ENCODE measurements around the gene DSTYK. TPM values are rescaled to one million over a fixed set of nuclear protein-coding genes. Genes with fewer than 3 reads are reported as not detected.

The DSTYK gene
- total RNA-seq, 1 donor from 2014 or later, result 9.6 TPM

DNA sequence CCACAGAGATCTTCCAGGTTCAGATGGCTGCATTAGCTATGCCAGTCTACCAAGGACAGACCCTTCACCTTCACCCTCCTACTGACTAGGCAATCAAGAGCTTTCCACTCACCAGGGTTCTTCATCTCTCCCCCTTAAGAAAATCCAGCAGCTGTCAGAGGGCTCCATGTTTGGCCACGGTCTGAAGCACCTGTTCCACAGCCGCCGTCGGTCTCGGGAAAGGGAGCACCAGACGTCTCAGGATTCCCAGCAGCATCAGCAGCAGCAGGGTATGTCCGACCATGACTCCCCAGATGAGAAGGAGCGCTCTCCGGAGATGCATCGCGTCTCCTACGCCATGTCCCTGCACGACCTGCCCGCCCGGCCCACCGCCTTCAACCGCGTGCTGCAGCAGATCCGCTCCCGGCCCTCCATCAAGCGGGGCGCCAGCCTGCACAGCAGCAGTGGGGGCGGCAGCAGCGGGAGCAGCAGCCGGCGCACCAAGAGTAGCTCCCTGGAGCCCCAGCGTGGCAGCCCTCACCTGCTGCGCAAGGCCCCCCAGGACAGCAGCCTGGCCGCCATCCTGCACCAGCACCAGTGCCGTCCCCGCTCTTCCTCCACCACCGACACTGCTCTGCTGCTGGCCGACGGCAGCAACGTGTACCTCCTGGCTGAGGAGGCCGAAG lies 30.0 kb upstream of the DSTYK start:
- TF ChIP-seq, protein P1, sequence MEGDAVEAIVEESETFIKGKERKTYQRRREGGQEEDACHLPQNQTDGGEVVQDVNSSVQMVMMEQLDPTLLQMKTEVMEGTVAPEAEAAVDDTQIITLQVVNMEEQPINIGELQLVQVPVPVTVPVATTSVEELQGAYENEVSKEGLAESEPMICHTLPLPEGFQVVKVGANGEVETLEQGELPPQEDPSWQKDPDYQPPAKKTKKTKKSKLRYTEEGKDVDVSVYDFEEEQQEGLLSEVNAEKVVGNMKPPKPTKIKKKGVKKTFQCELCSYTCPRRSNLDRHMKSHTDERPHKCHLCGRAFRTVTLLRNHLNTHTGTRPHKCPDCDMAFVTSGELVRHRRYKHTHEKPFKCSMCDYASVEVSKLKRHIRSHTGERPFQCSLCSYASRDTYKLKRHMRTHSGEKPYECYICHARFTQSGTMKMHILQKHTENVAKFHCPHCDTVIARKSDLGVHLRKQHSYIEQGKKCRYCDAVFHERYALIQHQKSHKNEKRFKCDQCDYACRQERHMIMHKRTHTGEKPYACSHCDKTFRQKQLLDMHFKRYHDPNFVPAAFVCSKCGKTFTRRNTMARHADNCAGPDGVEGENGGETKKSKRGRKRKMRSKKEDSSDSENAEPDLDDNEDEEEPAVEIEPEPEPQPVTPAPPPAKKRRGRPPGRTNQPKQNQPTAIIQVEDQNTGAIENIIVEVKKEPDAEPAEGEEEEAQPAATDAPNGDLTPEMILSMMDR (IDR thresholded peaks at IDR 0.05), result no peak
- Mint-ChIP-seq H3K9me3 (no peaks in the 10 kb centered on the region), H3K36me3 (ENCODE audit: low read depth) (no peaks in the 10 kb centered on the region), H3K4me3 (no peak overlapping the region), H3K4me1 (peaks cover 14% of the 10 kb centered on the region), H3K27me3 (peaks cover 4% of the 10 kb centered on the region), H3K27ac (no peak overlapping the region)
- ATAC-seq (ENCODE audit: low read depth), result no peak
- POLR2A ChIA-PET, result no interaction called here
- intact Hi-C loops (cut with micrococcal nuclease), result no loop called here
- DNase-seq, result no peak
- CTCF ChIA-PET, result no interaction called here

DNA sequence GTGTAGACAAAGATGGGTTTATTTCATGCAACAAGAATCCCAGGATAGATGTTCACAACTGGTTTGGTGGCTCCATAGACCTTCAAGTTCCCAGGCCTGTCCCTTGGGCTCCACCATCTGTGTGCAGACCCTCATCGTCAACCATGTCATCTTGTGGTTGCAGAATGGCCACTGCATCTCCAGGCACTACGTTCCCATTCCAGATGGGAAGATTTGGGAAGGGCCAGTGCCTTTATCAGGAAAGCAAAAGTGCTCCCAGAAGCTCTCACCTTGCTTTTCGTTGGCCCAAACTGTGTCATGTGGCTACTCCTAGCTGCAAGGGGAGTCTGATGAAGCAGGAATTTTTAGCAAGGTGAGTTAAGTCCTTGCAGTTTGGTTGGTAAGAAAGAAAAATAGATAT lies 29.1 kb upstream of the DSTYK start:
- Mint-ChIP-seq H3K27me3 (peaks cover 4% of the 10 kb centered on the region), H3K4me3 (no peak overlapping the region), H3K36me3 (ENCODE audit: low read depth) (no peaks in the 10 kb centered on the region), H3K9me3 (no peaks in the 10 kb centered on the region), H3K27ac (no peak overlapping the region), H3K4me1 (peaks cover 14% of the 10 kb centered on the region)
- ATAC-seq (ENCODE audit: low read depth) (no peak), DNase-seq (no peak)
- ChIA-PET CTCF (no interaction called here), POLR2A (no interaction called here)
- intact Hi-C loops (cut with micrococcal nuclease), result no loop called here
- TF ChIP-seq, protein P1 (IDR thresholded peaks at IDR 0.05), result no peak

DNA sequence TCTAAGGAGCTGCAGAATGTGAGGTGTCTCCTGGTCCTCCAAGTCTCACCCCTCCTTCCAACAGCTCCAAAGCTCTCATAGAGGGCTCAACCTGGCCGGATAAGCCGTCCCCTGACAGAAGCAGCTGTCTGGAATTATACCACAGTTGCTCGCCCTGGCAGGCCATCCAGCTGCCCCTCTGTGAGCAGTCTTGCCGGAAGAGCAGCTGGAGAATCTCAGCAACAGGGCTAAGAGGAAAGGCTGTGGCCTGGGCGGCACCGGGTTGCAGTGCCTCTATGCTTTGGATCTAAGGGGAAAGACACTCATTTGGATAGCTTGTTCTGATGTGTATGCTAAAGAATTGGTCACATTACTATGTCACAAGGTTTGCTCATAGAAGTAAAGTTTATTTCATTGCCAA lies 28.6 kb upstream of the DSTYK start:
- H3K27ac Mint-ChIP-seq, result no peak overlapping the region
- no peak for ATAC-seq (ENCODE audit: low read depth)
- ChIA-PET CTCF (no interaction called here), POLR2A (no interaction called here)
- TF ChIP-seq, protein P1 (IDR thresholded peaks at IDR 0.05), result no peak
- peaks cover 4% of the 10 kb centered on the region for H3K27me3 Mint-ChIP-seq
- no peaks in the 10 kb centered on the region for H3K9me3 Mint-ChIP-seq
- no peak for DNase-seq
- intact Hi-C loops (cut with micrococcal nuclease), result no loop called here
- peaks cover 14% of the 10 kb centered on the region for H3K4me1 Mint-ChIP-seq
- H3K4me3 Mint-ChIP-seq, result no peak overlapping the region
- no peaks in the 10 kb centered on the region for H3K36me3 Mint-ChIP-seq (ENCODE audit: low read depth)

DNA sequence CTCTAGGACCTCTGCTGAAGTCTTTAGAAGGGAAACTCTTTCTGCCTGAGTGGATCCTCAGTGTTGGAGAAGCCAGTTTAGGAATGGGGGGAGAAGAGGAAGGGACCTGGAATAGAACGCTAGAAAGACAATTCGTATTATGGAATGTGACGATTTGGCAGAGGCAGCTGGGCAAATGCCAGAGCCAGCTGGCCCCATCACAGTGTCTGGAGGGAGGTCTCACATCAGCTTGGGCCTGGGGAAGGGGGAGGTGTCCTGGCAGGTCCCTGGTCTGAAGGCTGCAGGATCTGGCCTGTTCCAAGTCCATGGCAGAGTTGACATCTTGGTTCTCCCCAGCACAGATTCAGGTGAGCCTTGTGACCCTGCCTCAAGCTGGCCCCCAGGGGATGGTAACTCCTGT lies 27.6 kb upstream of the DSTYK start:
- POLR2A ChIA-PET, result no interaction called here
- no peak for ATAC-seq (ENCODE audit: low read depth)
- TF ChIP-seq, protein P1 (IDR thresholded peaks at IDR 0.05), result no peak
- H3K9me3 Mint-ChIP-seq, result no peaks in the 10 kb centered on the region
- H3K27me3 Mint-ChIP-seq, result peaks cover 4% of the 10 kb centered on the region
- CTCF ChIA-PET, result no interaction called here
- H3K4me3 Mint-ChIP-seq, result no peak overlapping the region
- peak; percentile 4 for DNase-seq
- H3K27ac Mint-ChIP-seq, result no peak overlapping the region
- no peaks in the 10 kb centered on the region for H3K36me3 Mint-ChIP-seq (ENCODE audit: low read depth)
- H3K4me1 Mint-ChIP-seq, result peaks cover 14% of the 10 kb centered on the region
- intact Hi-C loops (cut with micrococcal nuclease), result no loop called here

DNA sequence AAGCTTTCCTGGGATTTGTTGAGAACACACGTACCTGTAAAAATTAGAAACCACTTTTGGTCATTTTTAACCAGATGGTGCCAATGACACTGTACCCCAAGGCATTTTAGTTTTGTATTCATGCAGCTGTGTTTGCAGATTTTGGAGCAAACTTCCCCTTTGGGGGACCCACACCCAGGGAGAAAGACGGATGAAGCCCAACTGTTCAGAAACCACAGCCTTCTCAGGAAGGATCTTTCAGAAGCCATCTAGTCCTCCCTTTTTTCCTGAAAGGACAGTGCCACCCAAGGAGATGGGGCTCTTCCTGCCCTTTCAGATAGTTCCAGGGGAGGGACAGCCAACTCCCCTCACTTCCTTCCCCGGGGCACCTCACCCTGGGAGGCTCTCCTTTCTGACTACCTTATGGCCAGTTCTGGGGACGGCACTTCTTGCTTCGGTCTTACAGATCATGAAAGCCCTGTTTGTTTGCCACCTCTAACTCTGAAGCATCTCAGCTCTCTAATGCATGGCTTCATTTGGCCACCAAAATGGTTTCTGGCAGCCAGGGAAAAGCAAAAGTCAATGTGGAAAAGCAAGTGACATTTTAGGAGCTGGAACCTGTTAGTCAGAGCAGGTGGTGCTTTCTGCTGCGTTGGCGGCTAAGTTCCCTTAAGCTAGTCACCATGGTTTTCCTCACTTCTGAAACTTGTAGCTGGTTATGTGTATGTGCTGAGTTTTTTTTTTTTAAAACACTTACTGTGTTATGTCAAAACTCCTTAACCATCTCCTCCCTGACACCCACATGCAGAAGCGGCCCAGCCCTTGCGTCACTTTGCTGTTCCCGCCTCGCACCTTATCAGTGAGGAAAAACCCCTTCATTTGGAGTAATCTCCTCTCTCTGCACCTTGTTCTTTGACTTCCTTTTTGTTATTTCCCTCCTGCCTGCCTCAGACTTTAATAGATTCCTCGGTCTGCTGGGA lies 26.3 kb upstream of the DSTYK start:
- Mint-ChIP-seq H3K36me3 (ENCODE audit: low read depth) (no peaks in the 10 kb centered on the region), H3K9me3 (no peaks in the 10 kb centered on the region), H3K27me3 (peaks cover 4% of the 10 kb centered on the region), H3K4me1 (peaks cover 20% of the 10 kb centered on the region), H3K4me3 (no peak overlapping the region), H3K27ac (no peak overlapping the region)
- ChIA-PET POLR2A (interaction anchor here (1.1 kb wide), 1 partner anchor 10 kb away, joined by 4 read pairs; the partner anchor contains the start of gene TMCC2), CTCF (interaction anchor here (0.7 to 0.8 kb wide), 3 partner anchors 8 to 261 kb away, joined by 3 to 4 read pairs (median 3); no protein-coding TSS in a partner anchor)
- ATAC-seq (ENCODE audit: low read depth), result no peak
- peak; percentile 10 for DNase-seq
- intact Hi-C loops (cut with micrococcal nuclease), result no loop called here
- TF ChIP-seq, protein P1 (IDR thresholded peaks at IDR 0.05), result no peak
